Natural killer cell (primary cell): Measurements from ENCODE around the gene DNM2. TPM values are rescaled to one million over a fixed set of nuclear protein-coding genes. Genes with fewer than 3 reads are reported as not detected.

Experiments
- ATAC-seq, 3 donors: fragments of 150-1000 bp in 2 of 3; fragments of 200-7000 bp in 1 of 3; cut with Tn5 transposase; 1 replicate in 1 of 3; 2 replicates in 2 of 3; pipeline ENCODE4 v1.10.0; 2021; ENCODE audit warnings: mild to moderate bottlenecking in 2 of 3, moderate library complexity in 2 of 3
- DNase-seq, 2 donors: peaks; one replicate each; pipeline versions ENCODE4 v3.0.0 to v3.0.0-alpha.2; 2013 to 2021; ENCODE audit warnings: mixed read lengths in 1 of 2
- H3K27ac ChIP-seq: one replicate; pipeline ENCODE4 v1.5.1; 2013; ENCODE audit warnings: mild to moderate bottlenecking, low read length
- H3K27me3 ChIP-seq: one replicate; pipeline ENCODE4 v1.6.1; 2013; ENCODE audit warnings: low read length; ENCODE audit not compliant: control insufficient read depth, insufficient read depth
- H3K36me3 ChIP-seq: one replicate; pipeline ENCODE4 v1.6.1; 2013; ENCODE audit warnings: low read length; ENCODE audit not compliant: control insufficient read depth, insufficient read depth
- H3K4me1 ChIP-seq: one replicate; pipeline ENCODE4 v1.6.1; 2013; ENCODE audit warnings: low read length; ENCODE audit not compliant: control insufficient read depth, insufficient read depth
- H3K4me3 ChIP-seq: one replicate; pipeline ENCODE4 v1.5.1; 2013; ENCODE audit warnings: low read length
- H3K9me3 ChIP-seq: one replicate; pipeline ENCODE4 v1.6.1; 2013; ENCODE audit warnings: low read length; ENCODE audit not compliant: control insufficient read depth, insufficient read depth
- H3K27ac Mint-ChIP-seq, 2 donors: one replicate each; pipeline ENCODE4 v1.8.0; 2022; ENCODE audit warnings: mild to moderate bottlenecking in 2 of 2, mixed read lengths in 2 of 2, moderate library complexity in 1 of 2
- H3K27me3 Mint-ChIP-seq, 2 donors: one replicate each; pipeline ENCODE4 v1.8.0; 2022; ENCODE audit warnings: low read depth in 2 of 2, mixed read lengths in 2 of 2
- H3K36me3 Mint-ChIP-seq: one replicate; pipeline ENCODE4 v1.8.0; 2022; ENCODE audit warnings: mixed read lengths
- H3K4me1 Mint-ChIP-seq, 2 donors: one replicate each; pipeline ENCODE4 v1.8.0; 2022; ENCODE audit warnings: mixed read lengths in 2 of 2
- H3K4me3 Mint-ChIP-seq: one replicate; pipeline ENCODE4 v1.8.0; 2022; ENCODE audit warnings: mild to moderate bottlenecking, moderate library complexity, mixed read lengths
- H3K9me3 Mint-ChIP-seq, 2 donors: one replicate each; pipeline ENCODE4 v1.8.0; 2022; ENCODE audit warnings: mixed read lengths in 2 of 2
- WGBS: methylation state at CpG from one replicate; pipeline ENCODE4 v1.1.7; 2013; ENCODE audit warnings: missing lambda C conversion rate; ENCODE audit not compliant: insufficient coverage; 5-methylcytosine and 5-hydroxymethylcytosine counted together
- intact Hi-C: fragments of 100-400 bp; cut with micrococcal nuclease; formaldehyde crosslinking; loops from one replicate; pipeline ENCODE4 v1.14.2; 2022
- total RNA-seq, 4 donors: library from RNA; stranded (reverse); fragments of 120-200 nt in 1 of 4; gene quantifications; one replicate each; pipeline versions ENCODE4 v1.2.3 to v1.2.4, GENCODE V29; 2013 to 2022
- TF ChIP-seq, protein P1 (sequence below): fragments of 200-600 bp; IDR thresholded peaks from one replicate; pipeline ENCODE4 v1.8.0; 2022; ENCODE audit warnings: antibody characterized with exemption

DNM2 gene
- total RNA-seq, 3 donors from 2014 or later (not counting 1 experiment from before 2014, with no cell fraction given): 419 to 491 (median 428) TPM

- WGBS: 95% methylated on average over 6 of the region's 6 CpGs
- H3K4me1 Mint-ChIP-seq: peaks cover 32 to 33% of the 10 kb centered on the region in 2 donors
These were observed 18.3 kb downstream of the DNM2 start for GRCh38 chr19:10736189-10736588.

DNA sequence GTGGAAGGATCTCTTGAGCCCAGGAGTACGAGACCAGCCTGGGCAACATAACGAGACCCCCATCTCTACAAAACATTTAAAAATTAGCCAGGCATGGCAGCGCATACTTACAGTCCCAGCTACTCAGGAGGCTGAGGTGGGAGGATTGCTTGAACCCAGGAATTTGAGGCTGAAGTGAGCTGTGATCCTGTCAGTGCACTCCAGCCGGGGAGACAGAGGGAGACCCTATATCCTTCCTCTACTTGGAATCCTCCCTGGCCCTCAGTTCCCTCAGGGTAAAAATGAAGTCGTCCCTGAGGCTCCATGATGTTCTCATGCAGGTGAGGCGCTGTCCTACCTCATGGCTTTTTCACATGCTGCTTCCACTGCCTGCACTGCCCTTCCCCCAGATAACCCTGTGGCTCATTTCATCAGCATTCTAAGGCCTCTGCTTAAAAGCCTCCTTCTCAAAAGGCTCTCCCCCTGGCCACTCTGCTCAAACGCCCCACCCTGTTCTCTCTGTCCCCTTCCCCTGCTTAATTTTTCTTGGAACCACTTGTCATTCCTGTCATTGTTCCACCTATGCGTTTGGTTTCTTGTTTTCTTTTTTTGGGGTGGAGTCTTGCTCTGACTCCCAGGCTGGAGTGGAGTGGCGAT, 19.2 kb downstream of the DNM2 start:
- Histone ChIP-seq H3K27ac (no peak overlapping the region), H3K4me1 (peaks cover 46% of the 10 kb centered on the region), H3K36me3 (peaks cover 2% of the 10 kb centered on the region), H3K4me3 (no peak overlapping the region), H3K27me3 (no peaks in the 10 kb centered on the region), H3K9me3 (no peaks in the 10 kb centered on the region)
- TF ChIP-seq, protein P1, sequence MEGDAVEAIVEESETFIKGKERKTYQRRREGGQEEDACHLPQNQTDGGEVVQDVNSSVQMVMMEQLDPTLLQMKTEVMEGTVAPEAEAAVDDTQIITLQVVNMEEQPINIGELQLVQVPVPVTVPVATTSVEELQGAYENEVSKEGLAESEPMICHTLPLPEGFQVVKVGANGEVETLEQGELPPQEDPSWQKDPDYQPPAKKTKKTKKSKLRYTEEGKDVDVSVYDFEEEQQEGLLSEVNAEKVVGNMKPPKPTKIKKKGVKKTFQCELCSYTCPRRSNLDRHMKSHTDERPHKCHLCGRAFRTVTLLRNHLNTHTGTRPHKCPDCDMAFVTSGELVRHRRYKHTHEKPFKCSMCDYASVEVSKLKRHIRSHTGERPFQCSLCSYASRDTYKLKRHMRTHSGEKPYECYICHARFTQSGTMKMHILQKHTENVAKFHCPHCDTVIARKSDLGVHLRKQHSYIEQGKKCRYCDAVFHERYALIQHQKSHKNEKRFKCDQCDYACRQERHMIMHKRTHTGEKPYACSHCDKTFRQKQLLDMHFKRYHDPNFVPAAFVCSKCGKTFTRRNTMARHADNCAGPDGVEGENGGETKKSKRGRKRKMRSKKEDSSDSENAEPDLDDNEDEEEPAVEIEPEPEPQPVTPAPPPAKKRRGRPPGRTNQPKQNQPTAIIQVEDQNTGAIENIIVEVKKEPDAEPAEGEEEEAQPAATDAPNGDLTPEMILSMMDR: no peak
- Mint-ChIP-seq H3K27ac (peak overlapping the region; percentile 74 to 83), H3K36me3 (no peaks in the 10 kb centered on the region), H3K4me3 (no peak overlapping the region), H3K9me3 (no peaks in the 10 kb centered on the region), H3K27me3 (no peaks in the 10 kb centered on the region), H3K4me1 (peaks cover 32 to 33% of the 10 kb centered on the region in 2 donors)
- no peak for ATAC-seq
- intact Hi-C loops: no loop called here
- no peak for DNase-seq
- 89% methylated on average over 7 of the region's 9 CpGs for WGBS

More at GRCh38 chr19:10736189-10736588, 18.3 kb downstream of the DNM2 start:
- no peak overlapping the region for H3K27ac ChIP-seq
- Mint-ChIP-seq H3K36me3 (no peaks in the 10 kb centered on the region), H3K4me3 (no peak overlapping the region), H3K27ac (peak overlapping the region; percentile 83 to 99), H3K9me3 (no peaks in the 10 kb centered on the region), H3K27me3 (no peaks in the 10 kb centered on the region)
- ATAC-seq: no peak
- TF ChIP-seq, protein P1: no peak
- peaks cover 53% of the 10 kb centered on the region for H3K4me1 ChIP-seq
- intact Hi-C loops: no loop called here
- no peaks in the 10 kb centered on the region for H3K27me3 ChIP-seq
- no peak overlapping the region for H3K4me3 ChIP-seq
- peaks cover 2% of the 10 kb centered on the region for H3K36me3 ChIP-seq
- DNase-seq: no peak
- no peaks in the 10 kb centered on the region for H3K9me3 ChIP-seq

DNA sequence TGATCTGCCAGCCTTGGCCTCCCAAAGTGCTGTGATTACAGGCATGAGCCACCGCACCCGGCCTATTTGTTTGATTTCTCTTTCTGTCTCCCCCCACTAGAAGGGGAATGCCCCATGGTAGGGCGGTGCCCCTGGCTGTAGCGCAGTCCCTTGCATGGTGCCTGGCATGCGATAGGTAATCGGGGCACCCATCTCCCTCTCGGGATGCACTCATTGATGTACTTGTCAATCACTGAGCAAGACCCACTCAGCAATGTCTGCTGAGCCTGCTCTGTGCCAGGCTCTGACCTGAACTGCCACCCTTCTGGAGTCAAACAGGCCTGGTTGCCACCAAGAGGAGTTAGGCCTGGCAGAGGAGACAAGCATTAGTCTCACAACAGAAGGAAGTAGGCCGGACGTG, 19.8 kb downstream of the DNM2 start:
- ATAC-seq (no peak), DNase-seq (no peak)
- no peak overlapping the region for H3K4me3 Mint-ChIP-seq
- TF ChIP-seq, protein P1: no peak
- H3K27ac Mint-ChIP-seq: peak overlapping the region; percentile 74 to 83
- H3K36me3 Mint-ChIP-seq: no peaks in the 10 kb centered on the region
- intact Hi-C loops: no loop called here
- H3K4me1 Mint-ChIP-seq: peaks cover 38 to 39% of the 10 kb centered on the region in 2 donors
- Histone ChIP-seq H3K4me1 (peaks cover 46% of the 10 kb centered on the region), H3K9me3 (no peaks in the 10 kb centered on the region), H3K36me3 (peaks cover 2% of the 10 kb centered on the region), H3K27me3 (no peaks in the 10 kb centered on the region), H3K4me3 (no peak overlapping the region), H3K27ac (no peak overlapping the region)
- H3K27me3 Mint-ChIP-seq: no peaks in the 10 kb centered on the region
- no peaks in the 10 kb centered on the region for H3K9me3 Mint-ChIP-seq
- 87% methylated on average over 9 of the region's 9 CpGs for WGBS

DNA sequence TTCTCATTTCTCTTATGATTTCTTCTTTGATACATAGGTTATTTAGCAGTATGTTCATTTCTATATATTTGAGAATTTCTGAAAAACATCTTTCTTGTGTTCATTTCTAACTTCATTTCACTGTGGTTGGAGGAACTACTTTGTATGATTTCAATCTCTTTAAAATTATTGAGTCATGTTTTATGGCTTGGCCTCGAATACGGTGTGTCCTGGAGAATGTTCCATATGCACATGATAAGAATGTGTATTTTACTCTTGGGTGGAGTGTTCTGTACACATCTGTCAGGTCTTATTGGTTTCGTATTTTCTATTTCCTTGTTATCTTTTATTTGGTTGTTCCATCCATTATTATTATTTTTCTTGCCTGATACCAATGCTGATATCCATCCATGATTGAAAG, 22.9 kb downstream of the DNM2 start:
- peaks cover 62% of the 10 kb centered on the region for H3K4me1 ChIP-seq

More for the DNA sequence above, 22.9 kb downstream of the DNM2 start:
- Mint-ChIP-seq H3K4me1 (peaks cover 48 to 53% of the 10 kb centered on the region in 2 donors), H3K4me3 (no peak overlapping the region), H3K27me3 (no peaks in the 10 kb centered on the region), H3K36me3 (no peaks in the 10 kb centered on the region), H3K9me3 (no peaks in the 10 kb centered on the region), H3K27ac (peak overlapping the region; percentile 65 to 85)
- DNase-seq (no peak), ATAC-seq (no peak)
- TF ChIP-seq, protein P1: no peak
- WGBS: 90% methylated on average over 2 of the region's 3 CpGs
- Histone ChIP-seq H3K9me3 (no peaks in the 10 kb centered on the region), H3K27ac (no peak overlapping the region), H3K27me3 (no peaks in the 10 kb centered on the region), H3K4me3 (no peak overlapping the region), H3K36me3 (peaks cover 2% of the 10 kb centered on the region)
- intact Hi-C loops: no loop called here
